Measurements from ENCODE around the gene POU6F2. TPM values are rescaled to one million over a fixed set of nuclear protein-coding genes. Genes with fewer than 3 reads are reported as not detected.

Gene POU6F2
- total and polyA plus RNA-seq, 2 of the 4 experiments (the other 2 are of a cell fraction), result not detected

GRCh38 chr7:39321909-39322498, 344.3 kb downstream of the POU6F2 start:
- Histone ChIP-seq H2AK9ac (replicated peaks; ENCODE audit: low read depth, low read length, poor library complexity) (no peak overlapping the region), H2BK120ac (ENCODE audit: low read depth, low read length) (no peak overlapping the region), H4K5ac (ENCODE audit: low read depth, low read length) (no peak overlapping the region), H3K23ac (ENCODE audit: low read depth, low read length) (no peak overlapping the region), H3K4me2 (ENCODE audit: low read depth, low read length) (no peak overlapping the region), H4K20me1 (ENCODE audit: insufficient read depth, low read length) (no peaks in the 10 kb centered on the region), H3K9ac (ENCODE audit: low read depth, low read length) (no peak overlapping the region), H2BK20ac (ENCODE audit: low read depth, low read length) (no peak overlapping the region), H3K36me3 (ENCODE audit: control insufficient read depth, insufficient read depth, low read length) (no peaks in the 10 kb centered on the region), H4K91ac (ENCODE audit: insufficient read depth, low read depth, low read length) (no peak overlapping the region), H3K14ac (replicated peaks; ENCODE audit: low read depth, low read length) (no peak overlapping the region), H3K56ac (ENCODE audit: extremely low read depth, insufficient read depth, low read length) (no peak overlapping the region), H2BK15ac (ENCODE audit: low read depth, low read length) (no peak overlapping the region), H2BK5ac (ENCODE audit: low read depth, low read length, poor library complexity, severe bottlenecking) (no peak overlapping the region), H2AFZ (replicated peaks; ENCODE audit: low read length, poor library complexity) (no peak overlapping the region), H3K4me1 (ENCODE audit: control insufficient read depth, insufficient read depth, low read length) (no peaks in the 10 kb centered on the region), H3K79me1 (ENCODE audit: low read depth in 1 of 2, low read length in 2 of 2) (no peaks in the 10 kb centered on the region), H2AK5ac (ENCODE audit: low read depth, low read length) (no peak overlapping the region), H4K8ac (ENCODE audit: low read depth in 2 of 2, low read length in 2 of 2) (no peak overlapping the region), H3K18ac (ENCODE audit: low read depth, low read length) (no peak overlapping the region), H3K9me3 (ENCODE audit: control insufficient read depth, insufficient read depth, low read length) (no peaks in the 10 kb centered on the region), H3K9me1 (ENCODE audit: insufficient read depth, low read length) (no peaks in the 10 kb centered on the region), H3K4me3 (ENCODE audit: insufficient read depth, low read depth, low read length) (no peak overlapping the region), H3K27me3 (ENCODE audit: control insufficient read depth, insufficient read depth, low read length) (no peaks in the 10 kb centered on the region), H3K27ac (ENCODE audit: insufficient read depth, low read length) (no peak overlapping the region), H3K4ac (ENCODE audit: low read depth, low read length) (no peak overlapping the region)
- TF ChIP-seq BHLHE40 (IDR thresholded peaks at IDR 0.05; ENCODE audit: low read depth, low read length) (no peak), MAZ (IDR thresholded peaks at IDR 0.05; ENCODE audit: borderline replicate concordance, low read depth, low read length) (no peak), CHD1 (IDR thresholded peaks at IDR 0.05; ENCODE audit: low read depth, low read length) (no peak), SMC3 (IDR thresholded peaks at IDR 0.05; ENCODE audit: low read depth, low read length) (no peak), RFX5 (IDR thresholded peaks at IDR 0.05; ENCODE audit: low read depth, low read length) (no peak), RAD21 (IDR thresholded peaks at IDR 0.05; ENCODE audit: low read length) (no peak), MXI1 (IDR thresholded peaks at IDR 0.05; ENCODE audit: borderline replicate concordance, low read depth, low read length) (no peak), RCOR1 (IDR thresholded peaks at IDR 0.05; ENCODE audit: insufficient replicate concordance, low read length) (no peak), FOS (IDR thresholded peaks at IDR 0.05; ENCODE audit: low read depth, low read length) (no peak), MAFK (IDR thresholded peaks at IDR 0.05; ENCODE audit: low read depth, low read length) (no peak), POLR2A (IDR thresholded peaks at IDR 0.05; ENCODE audit: low read depth, low read length) (no peak), CTCF (conservative IDR thresholded peaks at IDR 0.05; ENCODE audit: low read depth, low read length) (no peak), CEBPB (IDR thresholded peaks at IDR 0.05; ENCODE audit: low read depth, low read length) (no peak), NFE2L2 (IDR thresholded peaks at IDR 0.05; ENCODE audit: low read depth, low read length) (no peak), ELK1 (IDR thresholded peaks at IDR 0.05; ENCODE audit: borderline replicate concordance, low read depth, low read length) (no peak), USF2 (IDR thresholded peaks at IDR 0.05; ENCODE audit: low read depth, low read length) (no peak)
- WGBS, 2 experiments (ENCODE audit: extremely low coverage in 2 of 2, insufficient read length in 1 of 2), result no CpG with 5 or more reads among the region's 8 CpGs
- ATAC-seq (ENCODE audit: low read depth), result no peak
- intact Hi-C loops (cut with micrococcal nuclease), result no loop called here
- in situ Hi-C loops (cut with MboI; ENCODE audit: low sequenced_read_pairs), result no loop called here
- CTCF ChIA-PET, result no interaction called here
- no TSS peak for BruUV-seq (replicated peaks)
- DNase-seq, result no peak
- dilution Hi-C loops (cut with HindIII; ENCODE audit: low sequenced_read_pairs, unreplicated experiment), result no loop called here
- POLR2A ChIA-PET (ENCODE audit: unreplicated experiment), result no interaction called here

Data from IMR-90 (cell line).